ENCODE data around the gene SH3TC1.

GRCh38 chr4:8224975-8225625 lies 26.0 kb downstream of the SH3TC1 start:
- no peak for TF ChIP-seq CTCF (IDR thresholded peaks at IDR 0.05; ENCODE audit: insufficient read depth, low read depth, low read length)
- TF ChIP-seq EZH2 (IDR thresholded peaks at IDR 0.05; ENCODE audit: insufficient read depth, low read length), result no peak
